GM12872 (cell line): Measurements from ENCODE around the gene WFDC1.

Experiments
- TF ChIP-seq, protein P1 (sequence below): IDR thresholded peaks from 3 replicates; pipeline ENCODE4 v1.5.1; 2011; ENCODE audit warnings: low read depth, mild to moderate bottlenecking, low read length, moderate library complexity; ENCODE audit not compliant: insufficient read depth

WFDC1 gene

GRCh38 chr16:84329843-84330684 is 35.4 kb downstream of the WFDC1 start:
- TF ChIP-seq, protein P1, sequence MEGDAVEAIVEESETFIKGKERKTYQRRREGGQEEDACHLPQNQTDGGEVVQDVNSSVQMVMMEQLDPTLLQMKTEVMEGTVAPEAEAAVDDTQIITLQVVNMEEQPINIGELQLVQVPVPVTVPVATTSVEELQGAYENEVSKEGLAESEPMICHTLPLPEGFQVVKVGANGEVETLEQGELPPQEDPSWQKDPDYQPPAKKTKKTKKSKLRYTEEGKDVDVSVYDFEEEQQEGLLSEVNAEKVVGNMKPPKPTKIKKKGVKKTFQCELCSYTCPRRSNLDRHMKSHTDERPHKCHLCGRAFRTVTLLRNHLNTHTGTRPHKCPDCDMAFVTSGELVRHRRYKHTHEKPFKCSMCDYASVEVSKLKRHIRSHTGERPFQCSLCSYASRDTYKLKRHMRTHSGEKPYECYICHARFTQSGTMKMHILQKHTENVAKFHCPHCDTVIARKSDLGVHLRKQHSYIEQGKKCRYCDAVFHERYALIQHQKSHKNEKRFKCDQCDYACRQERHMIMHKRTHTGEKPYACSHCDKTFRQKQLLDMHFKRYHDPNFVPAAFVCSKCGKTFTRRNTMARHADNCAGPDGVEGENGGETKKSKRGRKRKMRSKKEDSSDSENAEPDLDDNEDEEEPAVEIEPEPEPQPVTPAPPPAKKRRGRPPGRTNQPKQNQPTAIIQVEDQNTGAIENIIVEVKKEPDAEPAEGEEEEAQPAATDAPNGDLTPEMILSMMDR: no peak

- TF ChIP-seq, protein P1: no peak
These were observed 36.0 kb downstream of the WFDC1 start for GRCh38 chr16:84330685-84331050.

GRCh38 chr16:84331998-84332780 is 37.5 kb downstream of the WFDC1 start:
- TF ChIP-seq, protein P1: no peak

GRCh38 chr16:84332975-84333684 is 38.5 kb downstream of the WFDC1 start:
- TF ChIP-seq, protein P1: no peak

GRCh38 chr16:84334058-84334457 is 39.4 kb downstream of the WFDC1 start:
- TF ChIP-seq, protein P1: no peak

DNA sequence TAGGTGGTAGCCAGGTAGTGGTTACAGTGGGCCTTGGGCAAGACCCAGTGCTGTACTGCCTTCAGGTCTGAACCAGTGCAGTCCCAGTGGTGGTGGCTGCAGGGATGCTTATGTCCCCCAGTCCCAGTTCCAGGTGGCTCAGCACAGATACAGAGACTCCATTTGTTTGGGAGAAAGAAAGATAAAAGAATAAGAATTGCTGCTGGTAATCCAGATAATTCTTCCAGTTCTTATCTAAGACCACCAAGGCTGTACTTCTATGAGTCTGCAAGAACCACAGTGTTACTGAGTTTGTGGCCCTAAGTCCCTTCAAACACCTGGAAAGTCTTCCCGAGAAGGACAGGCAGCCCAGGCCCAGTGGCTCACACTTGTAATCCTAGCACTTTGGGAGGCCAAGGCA is 39.8 kb downstream of the WFDC1 start:
- TF ChIP-seq, protein P1: no peak

GRCh38 chr16:84339311-84339710 is 44.6 kb downstream of the WFDC1 start:
- TF ChIP-seq, protein P1: no peak
